ENCODE data around the gene EWSR1. TPM values are rescaled to one million over a fixed set of nuclear protein-coding genes. Genes with fewer than 3 reads are reported as not detected.

EWSR1 gene
- total and polyA plus RNA-seq, 2 experiments from 2014 or later: 154 to 210 TPM

DNA sequence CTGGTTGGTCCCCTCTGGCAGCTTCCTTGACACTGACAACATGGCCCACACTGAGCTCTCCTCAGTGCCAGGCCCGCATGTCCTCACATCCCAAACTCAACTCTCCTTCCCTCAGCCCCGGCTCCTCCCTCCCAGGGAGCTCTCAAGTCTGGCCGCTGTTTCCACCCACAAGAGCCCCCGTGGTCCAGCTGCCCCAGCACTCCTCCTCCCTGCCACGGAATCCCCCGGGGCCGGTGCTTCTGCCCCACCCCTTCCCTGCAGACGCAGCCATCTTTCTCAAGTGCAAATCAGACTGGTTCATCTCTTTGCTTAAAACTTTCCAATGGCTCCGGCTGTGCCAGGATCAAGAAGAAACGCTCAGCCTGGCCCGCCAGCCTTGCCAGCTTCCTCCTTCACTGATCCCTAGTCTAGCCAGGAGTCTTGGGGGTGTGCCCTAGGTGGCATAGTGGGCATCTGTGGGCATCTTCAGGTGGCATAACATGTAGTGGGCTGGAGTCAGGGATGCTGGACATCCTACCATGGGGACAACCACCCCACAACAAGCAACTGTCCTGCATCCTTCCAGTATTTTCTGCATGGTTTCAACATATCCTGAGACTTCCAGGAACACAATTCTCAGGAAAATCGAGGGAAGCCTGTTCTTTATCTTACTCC lies 69.7 kb downstream of the EWSR1 start:
- no peak overlapping the region for H3K27ac ChIP-seq
- H3K79me2 ChIP-seq (ENCODE audit: insufficient read depth): no peaks in the 10 kb centered on the region
- in situ Hi-C loops (cut with MboI): no loop called here
- no peak overlapping the region for H3K4me3 ChIP-seq
- TF ChIP-seq EZH2 (IDR thresholded peaks at IDR 0.05; ENCODE audit: insufficient read depth, poor library complexity, severe bottlenecking) (no peak), EZH2phosphoT487 (IDR thresholded peaks at IDR 0.05; ENCODE audit: insufficient read depth, low read depth) (no peak)
- H3K4me1 ChIP-seq (ENCODE audit: insufficient read depth): no peaks in the 10 kb centered on the region
- WGBS, 2 experiments (ENCODE audit: low coverage in 1 of 2, low lambda C conversion rate in 2 of 2, missing lambda C conversion rate in 2 of 2): 87% methylated on average over 10 to 12 of the region's 12 CpGs
- no peaks in the 10 kb centered on the region for H3K27me3 ChIP-seq (replicated peaks; ENCODE audit: insufficient read depth)
- H4K20me1 ChIP-seq (ENCODE audit: insufficient read depth): no peaks in the 10 kb centered on the region
- H2AFZ ChIP-seq: no peak overlapping the region
- no peak for DNase-seq
- peaks cover 4% of the 10 kb centered on the region; the same call in 1 of the 2 replicates for H3K36me3 ChIP-seq (ENCODE audit: low read depth)
- no peaks in the 10 kb centered on the region for H3K9me2 ChIP-seq (ENCODE audit: insufficient read depth)
- H3K9me3 ChIP-seq (ENCODE audit: low read depth): no peaks in the 10 kb centered on the region
- no peak overlapping the region for H3K4me2 ChIP-seq (ENCODE audit: unreplicated experiment)
- H3F3A ChIP-seq (ENCODE audit: insufficient read depth): no peaks in the 10 kb centered on the region
- H3K9ac ChIP-seq: no peak overlapping the region

DNA sequence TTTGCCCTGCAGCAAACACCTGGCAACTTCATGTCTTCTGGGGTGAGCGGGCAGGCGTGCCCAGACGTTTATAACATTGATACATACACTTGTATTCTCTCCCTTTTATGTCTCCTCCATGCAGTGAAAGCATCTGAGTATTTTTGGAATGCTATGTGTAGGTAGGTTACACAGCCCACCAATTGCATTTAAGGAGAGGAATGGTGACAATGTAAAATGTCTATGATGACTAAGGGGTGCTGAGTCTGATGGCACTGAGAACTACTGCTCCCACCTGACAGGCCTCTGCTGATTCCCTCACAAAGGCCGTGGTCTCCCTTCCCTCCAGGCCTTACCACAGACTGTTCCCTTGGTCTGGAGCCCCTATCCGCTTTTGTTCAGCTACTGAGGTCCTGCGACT lies 70.3 kb downstream of the EWSR1 start:
- H3K36me3 ChIP-seq (ENCODE audit: low read depth): peaks cover 4% of the 10 kb centered on the region; the same call in 1 of the 2 replicates
- H4K20me1 ChIP-seq (ENCODE audit: insufficient read depth): no peaks in the 10 kb centered on the region
- TF ChIP-seq EZH2phosphoT487 (IDR thresholded peaks at IDR 0.05; ENCODE audit: insufficient read depth, low read depth) (no peak), EZH2 (IDR thresholded peaks at IDR 0.05; ENCODE audit: insufficient read depth, poor library complexity, severe bottlenecking) (no peak)
- no peak overlapping the region for H2AFZ ChIP-seq
- 91 to 93% methylated on average over 6 of the region's 6 CpGs for WGBS, 2 experiments (ENCODE audit: low coverage in 1 of 2, low lambda C conversion rate in 2 of 2, missing lambda C conversion rate in 2 of 2)
- no peak overlapping the region for H3K4me3 ChIP-seq
- H3F3A ChIP-seq (ENCODE audit: insufficient read depth): no peaks in the 10 kb centered on the region
- DNase-seq: no peak
- in situ Hi-C loops (cut with MboI): no loop called here
- no peak overlapping the region for H3K9ac ChIP-seq
- H3K9me2 ChIP-seq (ENCODE audit: insufficient read depth): no peaks in the 10 kb centered on the region
- no peaks in the 10 kb centered on the region for H3K79me2 ChIP-seq (ENCODE audit: insufficient read depth)
- H3K4me1 ChIP-seq (ENCODE audit: insufficient read depth): no peaks in the 10 kb centered on the region; the same call in 1 of the 2 replicates
- no peak overlapping the region for H3K4me2 ChIP-seq (ENCODE audit: unreplicated experiment)
- H3K27me3 ChIP-seq (replicated peaks; ENCODE audit: insufficient read depth): no peaks in the 10 kb centered on the region
- H3K9me3 ChIP-seq (ENCODE audit: low read depth): no peaks in the 10 kb centered on the region
- no peak overlapping the region for H3K27ac ChIP-seq

DNA sequence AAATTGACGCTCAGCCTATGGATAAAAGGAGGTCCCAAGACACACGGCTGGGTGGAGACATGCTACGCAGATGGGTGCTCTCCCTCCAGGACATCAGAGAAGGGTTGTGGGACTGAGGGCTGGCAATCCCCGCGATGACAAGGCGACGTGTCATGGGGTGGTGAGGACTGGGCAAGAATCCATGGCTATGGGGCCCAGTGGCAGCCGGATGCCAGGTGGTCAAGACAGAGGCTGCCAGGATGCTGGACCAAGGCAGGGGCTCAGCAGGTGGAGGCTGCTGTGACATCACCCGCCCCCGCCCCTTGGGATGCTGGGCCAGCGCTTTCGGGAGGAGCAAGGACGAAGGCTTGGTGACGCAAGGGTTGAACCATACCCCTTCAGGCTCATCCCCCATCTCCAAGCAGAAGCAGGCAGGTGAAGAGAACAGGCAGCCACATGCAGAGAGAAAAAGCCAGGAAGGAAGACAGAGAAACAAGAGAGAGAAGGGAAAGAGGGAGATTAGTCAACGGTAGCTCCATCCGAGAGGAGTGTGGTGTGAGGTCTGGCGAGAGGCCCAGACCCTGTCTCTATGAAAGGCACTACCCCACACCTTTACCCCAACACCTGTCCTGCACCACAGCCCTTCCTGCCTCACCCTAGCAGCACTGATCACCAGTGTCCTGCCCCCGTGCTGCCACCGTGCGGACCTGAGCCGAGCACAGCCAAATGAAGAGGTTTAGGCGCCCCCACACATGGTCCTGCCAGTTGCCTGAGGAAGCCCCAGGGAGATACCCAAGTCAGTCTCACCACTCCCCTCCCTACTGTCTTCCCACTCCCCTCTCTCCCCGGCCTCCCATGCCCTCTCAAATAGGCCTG lies 71.5 kb downstream of the EWSR1 start:
- TF ChIP-seq EZH2phosphoT487 (IDR thresholded peaks at IDR 0.05; ENCODE audit: insufficient read depth, low read depth) (no peak), EZH2 (IDR thresholded peaks at IDR 0.05; ENCODE audit: insufficient read depth, poor library complexity, severe bottlenecking) (no peak)
- Histone ChIP-seq H3K9me3 (ENCODE audit: low read depth) (no peaks in the 10 kb centered on the region), H3K79me2 (ENCODE audit: insufficient read depth) (no peaks in the 10 kb centered on the region), H4K20me1 (ENCODE audit: insufficient read depth) (no peaks in the 10 kb centered on the region), H3K4me2 (ENCODE audit: unreplicated experiment) (no peak overlapping the region), H3K27me3 (replicated peaks; ENCODE audit: insufficient read depth) (no peaks in the 10 kb centered on the region), H3K9me2 (ENCODE audit: insufficient read depth) (no peaks in the 10 kb centered on the region), H3K4me1 (ENCODE audit: insufficient read depth) (peaks cover 11% of the 10 kb centered on the region), H2AFZ (no peak overlapping the region), H3K36me3 (ENCODE audit: low read depth) (peaks cover 4% of the 10 kb centered on the region; the same call in 1 of the 2 replicates), H3K9ac (no peak overlapping the region), H3K4me3 (no peak overlapping the region), H3K27ac (no peak overlapping the region), H3F3A (ENCODE audit: insufficient read depth) (peaks cover 11% of the 10 kb centered on the region)
- in situ Hi-C loops (cut with MboI): no loop called here
- peak; percentile 20 for DNase-seq
- 88% methylated on average over 19 to 23 of the region's 23 CpGs for WGBS, 2 experiments (ENCODE audit: low coverage in 1 of 2, low lambda C conversion rate in 2 of 2, missing lambda C conversion rate in 2 of 2)

DNA sequence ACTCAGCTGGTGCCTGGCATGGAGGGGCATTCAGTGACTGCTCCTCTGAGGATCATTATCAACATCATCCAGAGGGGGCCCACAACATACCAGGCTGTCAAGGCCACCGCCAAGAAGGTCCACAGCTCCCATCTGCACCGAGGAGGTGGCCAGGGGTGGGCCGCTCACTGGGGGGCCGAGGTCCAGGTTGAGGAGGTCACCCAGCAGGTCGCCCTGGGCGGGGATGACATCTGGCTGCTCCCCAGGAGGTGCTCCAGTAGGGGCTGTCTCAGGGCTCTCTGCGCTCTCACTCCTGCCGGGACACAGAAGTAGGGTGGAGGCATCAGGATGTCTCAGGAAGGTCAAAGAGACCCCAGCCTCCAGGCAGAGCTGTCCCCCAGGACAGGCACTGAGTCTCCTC lies 72.5 kb downstream of the EWSR1 start:
- no peak overlapping the region for H3K27ac ChIP-seq

More for the DNA sequence above, 72.5 kb downstream of the EWSR1 start:
- Histone ChIP-seq H3K9me2 (ENCODE audit: insufficient read depth) (no peaks in the 10 kb centered on the region), H3K9ac (no peak overlapping the region), H2AFZ (no peak overlapping the region), H3K4me3 (no peak overlapping the region), H3K4me1 (ENCODE audit: insufficient read depth) (peaks cover 14% of the 10 kb centered on the region), H3F3A (ENCODE audit: insufficient read depth) (peaks cover 20% of the 10 kb centered on the region), H3K27me3 (replicated peaks; ENCODE audit: insufficient read depth) (no peaks in the 10 kb centered on the region), H3K4me2 (ENCODE audit: unreplicated experiment) (no peak overlapping the region), H3K79me2 (ENCODE audit: insufficient read depth) (no peaks in the 10 kb centered on the region), H4K20me1 (ENCODE audit: insufficient read depth) (no peaks in the 10 kb centered on the region), H3K36me3 (ENCODE audit: low read depth) (peaks cover 5% of the 10 kb centered on the region; the same call in 1 of the 2 replicates), H3K9me3 (ENCODE audit: low read depth) (no peaks in the 10 kb centered on the region)
- 95 to 97% methylated on average over 4 to 6 of the region's 8 CpGs for WGBS, 2 experiments (ENCODE audit: low coverage in 1 of 2, low lambda C conversion rate in 2 of 2, missing lambda C conversion rate in 2 of 2)
- DNase-seq: no peak
- TF ChIP-seq EZH2 (IDR thresholded peaks at IDR 0.05; ENCODE audit: insufficient read depth, poor library complexity, severe bottlenecking) (no peak), EZH2phosphoT487 (IDR thresholded peaks at IDR 0.05; ENCODE audit: insufficient read depth, low read depth) (no peak)
- in situ Hi-C loops (cut with MboI): no loop called here

All from GM23248 (cell line).